Astrocyte of the spinal cord (primary cell): Measurements from ENCODE around the gene PLXNA2.

Source experiments
- DNase-seq: peaks from one replicate; pipeline ENCODE4 v3.0.0; 2011; ENCODE audit warnings: low read depth, low spot score
- H3K4me3 ChIP-seq: 2 replicates; pipeline ENCODE4 v1.5.1; 2011; ENCODE audit warnings: low read depth, mild to moderate bottlenecking, low read length, moderate library complexity
- in situ Hi-C: cut with HindIII; loops from 2 replicates; pipeline ENCODE4 v1.10.0; 2017; ENCODE audit warnings: low sequenced_read_pairs
- TF ChIP-seq, protein P1 (sequence below): IDR thresholded peaks from 2 replicates; pipeline ENCODE4 v1.5.1; 2012; ENCODE audit warnings: low read depth, mild to moderate bottlenecking, low read length, inconsistent platforms

PLXNA2 gene

DNA sequence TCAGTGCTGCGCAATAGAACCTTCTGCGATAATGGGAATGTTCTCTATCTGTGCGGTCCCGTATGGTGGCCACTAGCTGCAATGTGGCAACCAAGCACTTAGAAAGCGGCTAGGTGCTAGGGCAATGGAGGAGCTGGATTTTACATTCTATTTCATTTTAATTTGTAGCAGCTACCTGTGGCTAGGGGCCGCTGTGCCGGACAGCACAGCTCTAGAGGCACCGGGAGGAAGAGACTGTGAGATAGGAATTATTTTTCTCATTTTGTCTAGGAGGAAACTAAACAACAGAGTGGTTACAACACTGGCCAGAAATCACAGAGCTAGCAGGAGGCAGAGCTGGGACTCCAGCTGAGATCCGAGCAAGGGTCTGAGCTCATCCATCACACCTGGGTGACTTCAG is 202.7 kb downstream of the PLXNA2 start:
- TF ChIP-seq, protein P1, sequence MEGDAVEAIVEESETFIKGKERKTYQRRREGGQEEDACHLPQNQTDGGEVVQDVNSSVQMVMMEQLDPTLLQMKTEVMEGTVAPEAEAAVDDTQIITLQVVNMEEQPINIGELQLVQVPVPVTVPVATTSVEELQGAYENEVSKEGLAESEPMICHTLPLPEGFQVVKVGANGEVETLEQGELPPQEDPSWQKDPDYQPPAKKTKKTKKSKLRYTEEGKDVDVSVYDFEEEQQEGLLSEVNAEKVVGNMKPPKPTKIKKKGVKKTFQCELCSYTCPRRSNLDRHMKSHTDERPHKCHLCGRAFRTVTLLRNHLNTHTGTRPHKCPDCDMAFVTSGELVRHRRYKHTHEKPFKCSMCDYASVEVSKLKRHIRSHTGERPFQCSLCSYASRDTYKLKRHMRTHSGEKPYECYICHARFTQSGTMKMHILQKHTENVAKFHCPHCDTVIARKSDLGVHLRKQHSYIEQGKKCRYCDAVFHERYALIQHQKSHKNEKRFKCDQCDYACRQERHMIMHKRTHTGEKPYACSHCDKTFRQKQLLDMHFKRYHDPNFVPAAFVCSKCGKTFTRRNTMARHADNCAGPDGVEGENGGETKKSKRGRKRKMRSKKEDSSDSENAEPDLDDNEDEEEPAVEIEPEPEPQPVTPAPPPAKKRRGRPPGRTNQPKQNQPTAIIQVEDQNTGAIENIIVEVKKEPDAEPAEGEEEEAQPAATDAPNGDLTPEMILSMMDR = no peak
- in situ Hi-C loops = no loop called here
- no peak for DNase-seq
- no peak overlapping the region for H3K4me3 ChIP-seq

GRCh38 chr1:208040821-208041297 is 203.3 kb downstream of the PLXNA2 start:
- in situ Hi-C loops = no loop called here
- no peak for DNase-seq

GRCh38 chr1:208039536-208040332 is 204.4 kb downstream of the PLXNA2 start:
- in situ Hi-C loops = no loop called here
- TF ChIP-seq, protein P1 = no peak
- H3K4me3 ChIP-seq = no peak overlapping the region
- no peak for DNase-seq

More at GRCh38 chr1:208040821-208041297, 203.3 kb downstream of the PLXNA2 start:
- TF ChIP-seq, protein P1 = no peak
- H3K4me3 ChIP-seq = no peak overlapping the region

DNA sequence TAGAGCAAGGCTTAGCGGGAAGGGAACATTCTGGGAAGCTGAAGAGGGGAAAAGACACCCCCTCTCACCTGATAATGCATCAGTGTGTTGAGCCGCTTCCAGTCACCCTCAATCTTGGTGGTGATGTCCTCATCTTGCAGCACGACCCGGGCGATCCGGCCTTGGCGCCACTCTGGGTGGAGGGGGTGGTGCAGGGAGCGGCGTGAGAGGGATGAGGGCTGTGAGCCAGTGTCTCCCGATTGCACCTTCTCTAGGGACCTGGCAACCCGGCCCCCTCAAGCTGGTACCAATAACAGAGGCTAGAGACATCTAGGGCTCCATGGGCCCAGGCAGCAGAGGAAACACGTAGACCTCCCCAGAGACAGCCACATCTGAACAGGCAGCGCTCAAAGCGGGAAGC is 205.9 kb downstream of the PLXNA2 start:
- TF ChIP-seq, protein P1 = no peak
- H3K4me3 ChIP-seq = no peak overlapping the region
- DNase-seq = no peak
- in situ Hi-C loops = no loop called here

- no peak overlapping the region for H3K4me3 ChIP-seq
- in situ Hi-C loops = no loop called here
- TF ChIP-seq, protein P1 = no peak
- no peak for DNase-seq
These were observed 207.0 kb downstream of the PLXNA2 start for GRCh38 chr1:208036918-208037766.

- in situ Hi-C loops = no loop called here
- TF ChIP-seq, protein P1 = peak; percentile 46
- no peak overlapping the region for H3K4me3 ChIP-seq
- peak; percentile 20 for DNase-seq
These were observed 207.9 kb downstream of the PLXNA2 start for GRCh38 chr1:208036106-208036808.
